ENCODE results near the gene STAC3. TPM values are rescaled to one million over a fixed set of nuclear protein-coding genes. Genes with fewer than 3 reads are reported as not detected.
A peak's percentile ranks its signal among the peaks of the same experiment; 100 is the strongest.

The STAC3 gene
- total and polyA plus RNA-seq, 2 of the 13 experiments (the other 11 are each of a cell fraction or from before 2014, with no cell fraction given): 0.18 to 0.22 TPM

DNA sequence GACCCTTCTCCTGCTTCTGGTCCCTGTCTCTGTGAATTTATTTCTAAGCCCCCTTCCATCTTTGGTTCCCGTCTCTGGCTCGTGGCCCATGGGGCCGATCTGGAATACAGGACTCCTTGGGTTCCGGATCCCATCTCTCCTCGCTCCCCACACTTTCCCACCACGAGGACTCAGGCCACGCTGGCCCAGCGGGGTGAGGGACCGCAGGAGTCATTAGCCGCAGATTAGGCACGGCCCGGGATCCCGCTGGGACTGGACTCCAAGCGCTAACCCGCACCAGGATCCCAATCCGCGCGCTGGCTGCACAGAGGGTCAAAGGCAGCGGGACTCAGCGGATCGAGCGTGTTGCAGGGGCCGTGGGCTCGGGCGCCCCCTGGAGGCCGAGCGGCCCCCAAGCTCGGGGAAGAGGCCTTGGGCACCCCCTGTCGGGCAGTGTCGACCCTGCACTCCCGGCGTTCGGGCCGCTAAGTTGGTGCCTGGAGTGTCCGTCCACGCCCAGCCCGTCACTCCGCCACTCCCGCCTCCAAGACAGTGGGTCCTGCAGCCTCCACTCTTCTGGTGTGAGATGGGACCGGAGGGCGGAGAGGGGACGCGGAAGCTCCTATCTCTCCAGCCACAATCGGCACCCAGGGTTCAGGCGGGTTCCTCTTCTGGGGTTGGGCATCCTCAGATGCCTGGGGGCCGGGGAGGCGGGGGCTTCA is 12.0 kb downstream of the STAC3 start (continued):
- TF ChIP-seq, protein P1, sequence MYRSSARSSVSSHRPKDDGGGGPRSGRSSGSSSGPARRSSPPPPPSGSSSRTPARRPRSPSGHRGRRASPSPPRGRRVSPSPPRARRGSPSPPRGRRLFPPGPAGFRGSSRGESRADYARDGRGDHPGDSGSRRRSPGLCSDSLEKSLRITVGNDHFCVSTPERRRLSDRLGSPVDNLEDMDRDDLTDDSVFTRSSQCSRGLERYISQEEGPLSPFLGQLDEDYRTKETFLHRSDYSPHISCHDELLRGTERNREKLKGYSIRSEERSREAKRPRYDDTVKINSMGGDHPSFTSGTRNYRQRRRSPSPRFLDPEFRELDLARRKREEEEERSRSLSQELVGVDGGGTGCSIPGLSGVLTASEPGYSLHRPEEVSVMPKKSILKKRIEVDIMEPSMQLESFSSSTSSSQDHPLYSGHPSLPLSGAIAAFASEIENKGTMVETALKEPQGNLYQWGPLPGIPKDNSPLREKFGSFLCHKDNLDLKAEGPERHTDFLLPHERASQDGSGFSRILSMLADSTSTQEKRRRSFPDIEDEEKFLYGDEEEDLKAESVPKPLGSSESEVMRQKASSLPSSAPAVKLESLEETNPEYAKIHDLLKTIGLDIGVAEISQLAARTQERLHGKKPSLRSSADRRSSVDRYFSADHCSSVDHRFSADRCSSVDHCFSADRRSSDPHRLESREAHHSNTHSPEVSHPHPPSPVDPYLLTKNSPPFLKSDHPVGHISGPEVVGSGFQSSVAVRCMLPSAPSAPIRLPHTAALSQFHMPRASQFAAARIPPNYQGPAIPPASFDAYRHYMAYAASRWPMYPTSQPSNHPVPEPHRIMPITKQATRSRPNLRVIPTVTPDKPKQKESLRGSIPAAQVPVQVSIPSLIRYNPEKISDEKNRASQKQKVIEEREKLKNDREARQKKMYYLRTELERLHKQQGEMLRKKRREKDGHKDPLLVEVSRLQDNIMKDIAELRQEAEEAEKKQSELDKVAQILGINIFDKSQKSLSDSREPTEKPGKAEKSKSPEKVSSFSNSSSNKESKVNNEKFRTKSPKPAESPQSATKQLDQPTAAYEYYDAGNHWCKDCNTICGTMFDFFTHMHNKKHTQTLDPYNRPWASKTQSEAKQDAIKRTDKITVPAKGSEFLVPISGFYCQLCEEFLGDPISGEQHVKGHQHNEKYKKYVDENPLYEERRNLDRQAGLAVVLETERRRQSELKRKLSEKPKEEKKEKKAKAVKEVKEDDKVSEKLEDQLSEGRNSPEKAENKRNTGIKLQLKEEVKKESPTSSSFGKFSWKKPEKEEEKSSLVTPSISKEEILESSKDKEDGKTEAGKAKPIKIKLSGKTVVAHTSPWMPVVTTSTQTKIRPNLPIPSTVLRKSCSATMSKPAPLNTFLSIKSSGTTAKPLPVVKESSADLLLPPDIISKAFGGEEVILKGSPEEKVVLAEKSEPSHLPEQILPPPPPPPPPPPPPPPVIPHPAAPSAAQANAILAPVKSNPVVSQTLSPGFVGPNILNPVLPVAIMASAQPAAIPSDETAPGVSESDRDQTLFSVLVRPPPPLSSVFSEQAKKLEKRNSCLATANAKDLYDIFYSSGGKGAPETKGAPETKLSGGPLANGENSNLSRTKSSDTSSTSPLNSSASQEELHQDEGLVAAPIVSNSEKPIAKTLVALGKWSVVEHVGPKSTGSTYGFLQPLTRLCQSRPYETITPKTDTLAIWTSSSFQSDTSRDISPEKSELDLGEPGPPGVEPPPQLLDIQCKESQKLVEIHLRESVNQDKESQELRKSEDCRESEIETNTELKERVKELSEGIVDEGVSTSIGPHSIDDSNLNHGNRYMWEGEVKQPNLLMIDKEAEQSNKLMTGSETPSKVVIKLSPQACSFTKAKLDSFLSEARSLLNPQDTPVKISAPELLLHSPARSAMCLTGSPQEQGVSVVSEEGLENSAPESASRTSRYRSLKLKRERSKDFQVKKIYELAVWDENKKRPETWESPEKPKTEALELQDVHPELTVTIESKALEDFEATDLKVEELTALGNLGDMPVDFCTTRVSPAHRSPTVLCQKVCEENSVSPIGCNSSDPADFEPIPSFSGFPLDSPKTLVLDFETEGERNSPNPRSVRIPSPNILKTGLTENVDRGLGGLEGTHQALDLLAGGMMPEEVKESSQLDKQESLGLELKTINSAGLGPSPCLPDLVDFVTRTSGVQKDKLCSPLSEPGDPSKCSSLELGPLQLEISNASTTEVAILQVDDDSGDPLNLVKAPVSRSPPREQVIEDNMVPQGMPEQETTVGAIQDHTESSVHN (CRISPR knock-in tag; IDR thresholded peaks at IDR 0.05): no peak
- TF ChIP-seq SALL2 (CRISPR knock-in tag; IDR thresholded peaks at IDR 0.05): no peak; the same call in 1 of the 2 replicates
- TF ChIP-seq ZNF558 (CRISPR knock-in tag; IDR thresholded peaks at IDR 0.05; ENCODE audit: borderline replicate concordance): no peak
- TF ChIP-seq JUND (CRISPR knock-in tag; IDR thresholded peaks at IDR 0.05): peak; percentile 55; the same call in 1 of the 2 replicates
- TF ChIP-seq ZNF292 (CRISPR knock-in tag; IDR thresholded peaks at IDR 0.05; ENCODE audit: borderline replicate concordance, low read depth): 0 out of 2 replicates have a peak, but pooled peaks have one; percentile 14
- no peak for TF ChIP-seq ZNF17 (CRISPR knock-in tag; IDR thresholded peaks at IDR 0.05)
- TF ChIP-seq, protein P2, sequence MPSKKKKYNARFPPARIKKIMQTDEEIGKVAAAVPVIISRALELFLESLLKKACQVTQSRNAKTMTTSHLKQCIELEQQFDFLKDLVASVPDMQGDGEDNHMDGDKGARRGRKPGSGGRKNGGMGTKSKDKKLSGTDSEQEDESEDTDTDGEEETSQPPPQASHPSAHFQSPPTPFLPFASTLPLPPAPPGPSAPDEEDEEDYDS (CRISPR knock-in tag; IDR thresholded peaks at IDR 0.05): peak; percentile 88
- TF ChIP-seq, protein P3, sequence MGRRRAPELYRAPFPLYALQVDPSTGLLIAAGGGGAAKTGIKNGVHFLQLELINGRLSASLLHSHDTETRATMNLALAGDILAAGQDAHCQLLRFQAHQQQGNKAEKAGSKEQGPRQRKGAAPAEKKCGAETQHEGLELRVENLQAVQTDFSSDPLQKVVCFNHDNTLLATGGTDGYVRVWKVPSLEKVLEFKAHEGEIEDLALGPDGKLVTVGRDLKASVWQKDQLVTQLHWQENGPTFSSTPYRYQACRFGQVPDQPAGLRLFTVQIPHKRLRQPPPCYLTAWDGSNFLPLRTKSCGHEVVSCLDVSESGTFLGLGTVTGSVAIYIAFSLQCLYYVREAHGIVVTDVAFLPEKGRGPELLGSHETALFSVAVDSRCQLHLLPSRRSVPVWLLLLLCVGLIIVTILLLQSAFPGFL (CRISPR knock-in tag; IDR thresholded peaks at IDR 0.05): no peak
- TF ChIP-seq, protein P4, sequence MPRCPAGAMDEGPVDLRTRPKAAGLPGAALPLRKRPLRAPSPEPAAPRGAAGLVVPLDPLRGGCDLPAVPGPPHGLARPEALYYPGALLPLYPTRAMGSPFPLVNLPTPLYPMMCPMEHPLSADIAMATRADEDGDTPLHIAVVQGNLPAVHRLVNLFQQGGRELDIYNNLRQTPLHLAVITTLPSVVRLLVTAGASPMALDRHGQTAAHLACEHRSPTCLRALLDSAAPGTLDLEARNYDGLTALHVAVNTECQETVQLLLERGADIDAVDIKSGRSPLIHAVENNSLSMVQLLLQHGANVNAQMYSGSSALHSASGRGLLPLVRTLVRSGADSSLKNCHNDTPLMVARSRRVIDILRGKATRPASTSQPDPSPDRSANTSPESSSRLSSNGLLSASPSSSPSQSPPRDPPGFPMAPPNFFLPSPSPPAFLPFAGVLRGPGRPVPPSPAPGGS (CRISPR knock-in tag; IDR thresholded peaks at IDR 0.05): peak; percentile 55; the same call in 1 of the 2 replicates
- TF ChIP-seq, protein P5, sequence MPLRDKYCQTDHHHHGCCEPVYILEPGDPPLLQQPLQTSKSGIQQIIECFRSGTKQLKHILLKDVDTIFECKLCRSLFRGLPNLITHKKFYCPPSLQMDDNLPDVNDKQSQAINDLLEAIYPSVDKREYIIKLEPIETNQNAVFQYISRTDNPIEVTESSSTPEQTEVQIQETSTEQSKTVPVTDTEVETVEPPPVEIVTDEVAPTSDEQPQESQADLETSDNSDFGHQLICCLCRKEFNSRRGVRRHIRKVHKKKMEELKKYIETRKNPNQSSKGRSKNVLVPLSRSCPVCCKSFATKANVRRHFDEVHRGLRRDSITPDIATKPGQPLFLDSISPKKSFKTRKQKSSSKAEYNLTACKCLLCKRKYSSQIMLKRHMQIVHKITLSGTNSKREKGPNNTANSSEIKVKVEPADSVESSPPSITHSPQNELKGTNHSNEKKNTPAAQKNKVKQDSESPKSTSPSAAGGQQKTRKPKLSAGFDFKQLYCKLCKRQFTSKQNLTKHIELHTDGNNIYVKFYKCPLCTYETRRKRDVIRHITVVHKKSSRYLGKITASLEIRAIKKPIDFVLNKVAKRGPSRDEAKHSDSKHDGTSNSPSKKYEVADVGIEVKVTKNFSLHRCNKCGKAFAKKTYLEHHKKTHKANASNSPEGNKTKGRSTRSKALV (CRISPR knock-in tag; IDR thresholded peaks at IDR 0.05): peak; percentile 64
- TF ChIP-seq, protein P6, sequence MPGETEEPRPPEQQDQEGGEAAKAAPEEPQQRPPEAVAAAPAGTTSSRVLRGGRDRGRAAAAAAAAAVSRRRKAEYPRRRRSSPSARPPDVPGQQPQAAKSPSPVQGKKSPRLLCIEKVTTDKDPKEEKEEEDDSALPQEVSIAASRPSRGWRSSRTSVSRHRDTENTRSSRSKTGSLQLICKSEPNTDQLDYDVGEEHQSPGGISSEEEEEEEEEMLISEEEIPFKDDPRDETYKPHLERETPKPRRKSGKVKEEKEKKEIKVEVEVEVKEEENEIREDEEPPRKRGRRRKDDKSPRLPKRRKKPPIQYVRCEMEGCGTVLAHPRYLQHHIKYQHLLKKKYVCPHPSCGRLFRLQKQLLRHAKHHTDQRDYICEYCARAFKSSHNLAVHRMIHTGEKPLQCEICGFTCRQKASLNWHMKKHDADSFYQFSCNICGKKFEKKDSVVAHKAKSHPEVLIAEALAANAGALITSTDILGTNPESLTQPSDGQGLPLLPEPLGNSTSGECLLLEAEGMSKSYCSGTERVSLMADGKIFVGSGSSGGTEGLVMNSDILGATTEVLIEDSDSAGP (CRISPR knock-in tag; IDR thresholded peaks at IDR 0.05; ENCODE audit: borderline replicate concordance): peak; percentile 76
